Renal pelvis (tissue), 4 donors: ENCODE results near the gene AGPAT4. TPM values are rescaled to one million over a fixed set of nuclear protein-coding genes. Genes with fewer than 3 reads are reported as not detected.

Experiments used
- DNase-seq: peaks from one replicate; pipeline ENCODE4 v3.0.0-alpha.2; 2013
- polyA plus RNA-seq, 3 donors: library from polyadenylated mRNA; unstranded; fragments of 120-200 nt; gene quantifications; one replicate each; pipeline ENCODE4 v1.2.1, GENCODE V29; 2013; ENCODE audit not compliant: insufficient read length in 3 of 3

Gene AGPAT4
- polyA plus RNA-seq, 3 donors, result 18.5 to 26.8 (median 22.7) TPM

- DNase-seq, result no peak
Observed at GRCh38 chr6:161117942-161118341, 155.9 kb downstream of the AGPAT4 start.

- no peak for DNase-seq
Observed at GRCh38 chr6:161117308-161117707, 156.6 kb downstream of the AGPAT4 start.

GRCh38 chr6:161116554-161116953, 157.3 kb downstream of the AGPAT4 start:
- no peak for DNase-seq

- no peak for DNase-seq
Observed at GRCh38 chr6:161115468-161115867, 158.4 kb downstream of the AGPAT4 start.

GRCh38 chr6:161111261-161111660, 162.6 kb downstream of the AGPAT4 start:
- DNase-seq, result no peak

- no peak for DNase-seq
Observed at GRCh38 chr6:161110028-161110779, 163.7 kb downstream of the AGPAT4 start.

GRCh38 chr6:161109366-161109765, 164.5 kb downstream of the AGPAT4 start:
- DNase-seq, result no peak

- DNase-seq, result no peak
Observed at GRCh38 chr6:161108916-161109315, 164.9 kb downstream of the AGPAT4 start.

GRCh38 chr6:161107779-161108730, 165.8 kb downstream of the AGPAT4 start:
- DNase-seq, result no peak

GRCh38 chr6:161105408-161105807, 168.5 kb downstream of the AGPAT4 start:
- no peak for DNase-seq

- DNase-seq, result no peak
Observed at GRCh38 chr6:161104966-161105365, 168.9 kb downstream of the AGPAT4 start.

- no peak for DNase-seq
Observed at GRCh38 chr6:161103475-161103874, 170.4 kb downstream of the AGPAT4 start.

- DNase-seq, result no peak
Observed at GRCh38 chr6:161101517-161101916, 172.3 kb downstream of the AGPAT4 start.

- no peak for DNase-seq
Observed at GRCh38 chr6:161100072-161100471, 173.8 kb downstream of the AGPAT4 start.

GRCh38 chr6:161095916-161096315, 177.9 kb downstream of the AGPAT4 start:
- no peak for DNase-seq

GRCh38 chr6:161094955-161095354, 178.9 kb downstream of the AGPAT4 start:
- DNase-seq, result no peak

GRCh38 chr6:161091972-161092701, 181.7 kb downstream of the AGPAT4 start:
- no peak for DNase-seq

- DNase-seq, result no peak
Observed at GRCh38 chr6:161091151-161091550, 182.7 kb downstream of the AGPAT4 start.

- DNase-seq, result no peak
Observed at GRCh38 chr6:161088676-161089328, 185.1 kb downstream of the AGPAT4 start.

- no peak for DNase-seq
Observed at GRCh38 chr6:161085246-161085645, 188.6 kb downstream of the AGPAT4 start.

GRCh38 chr6:161082215-161082614, 191.6 kb downstream of the AGPAT4 start:
- no peak for DNase-seq
